IMR-90 (cell line): ENCODE results near the gene SPTLC1. TPM values are rescaled to one million over a fixed set of nuclear protein-coding genes. Genes with fewer than 3 reads are reported as not detected.

Experiments used
- ATAC-seq: fragments of 200-7000 bp; cut with Tn5 transposase; 2 replicates; pipeline ENCODE4 v1.9.1; 2020; ENCODE audit warnings: low read depth, mild to moderate bottlenecking, moderate library complexity
- BruUV-seq: library from RNA; stranded (reverse); fragments of 400-500 nt; replicated peaks from 2 replicates; lab custom pipeline; 2021; lab: Mats Ljungman, UMichigan
- CTCF ChIA-PET: fragments of 300-600 bp; formaldehyde crosslinking; extraction: SDS; loops from one replicate; lab custom pipeline; 2021; ENCODE audit warnings: antibody characterized with exemption; lab: Yijun Ruan, JAX
- POLR2A ChIA-PET: fragments of 300-600 bp; sonication (Branson Sonifier 250); formaldehyde crosslinking; loops from one replicate; lab custom pipeline; 2022; ENCODE audit warnings: antibody characterized with exemption; ENCODE audit not compliant: unreplicated experiment; lab: Charles Lee
- DNase-seq: peaks from one replicate; pipeline ENCODE4 v3.0.0; 2013
- H2AFZ ChIP-seq: replicated peaks from 2 replicates; pipeline ENCODE3; 2013; ENCODE audit warnings: low read length, mild to moderate bottlenecking; ENCODE audit not compliant: poor library complexity
- H2AK5ac ChIP-seq: 2 replicates; pipeline ENCODE4 v1.6.1; 2013; ENCODE audit warnings: low read depth, low read length, inconsistent platforms
- H2AK9ac ChIP-seq: replicated peaks from 2 replicates; pipeline ENCODE3; 2013; ENCODE audit warnings: mild to moderate bottlenecking, low read depth, low read length, moderate library complexity; ENCODE audit not compliant: poor library complexity
- H2BK120ac ChIP-seq: 2 replicates; pipeline ENCODE4 v1.6.1; 2013; ENCODE audit warnings: low read depth, low read length, inconsistent platforms
- H2BK15ac ChIP-seq: 3 replicates; pipeline ENCODE4 v1.6.1; 2013; ENCODE audit warnings: low read depth, low read length, inconsistent platforms
- H2BK20ac ChIP-seq: 2 replicates; pipeline ENCODE4 v1.6.1; 2013; ENCODE audit warnings: low read depth, mild to moderate bottlenecking, inconsistent platforms, low read length, moderate library complexity
- H2BK5ac ChIP-seq: 2 replicates; pipeline ENCODE4 v1.6.1; 2013; ENCODE audit warnings: mild to moderate bottlenecking, low read depth, low read length, inconsistent platforms; ENCODE audit not compliant: poor library complexity, severe bottlenecking
- H3K14ac ChIP-seq: replicated peaks from 2 replicates; pipeline ENCODE4 v1.6.1; 2013; ENCODE audit warnings: low read depth, low read length, inconsistent platforms
- H3K18ac ChIP-seq: 2 replicates; pipeline ENCODE4 v1.6.1; 2013; ENCODE audit warnings: low read depth, low read length, control low read depth
- H3K23ac ChIP-seq: 2 replicates; pipeline ENCODE4 v1.6.1; 2013; ENCODE audit warnings: low read depth, low read length, inconsistent platforms
- H3K27ac ChIP-seq: 2 replicates; pipeline ENCODE4 v1.5.1; 2013; ENCODE audit warnings: mild to moderate bottlenecking, control low read depth, low read length; ENCODE audit not compliant: insufficient read depth
- H3K27me3 ChIP-seq: 2 replicates; pipeline ENCODE4 v1.6.1; 2013; ENCODE audit warnings: low read length; ENCODE audit not compliant: control insufficient read depth, insufficient read depth
- H3K36me3 ChIP-seq: 2 replicates; pipeline ENCODE4 v1.6.1; 2013; ENCODE audit warnings: low read length, mixed read lengths; ENCODE audit not compliant: control insufficient read depth, insufficient read depth
- H3K4ac ChIP-seq: 2 replicates; pipeline ENCODE4 v1.6.1; 2013; ENCODE audit warnings: low read depth, low read length, inconsistent platforms
- H3K4me1 ChIP-seq: 2 replicates; pipeline ENCODE4 v1.6.1; 2013; ENCODE audit warnings: low read length, mixed read lengths; ENCODE audit not compliant: control insufficient read depth, insufficient read depth
- H3K4me2 ChIP-seq: 2 replicates; pipeline ENCODE4 v1.6.1; 2013; ENCODE audit warnings: low read depth, mild to moderate bottlenecking, control low read depth, low read length, moderate library complexity
- H3K4me3 ChIP-seq: 2 replicates; pipeline ENCODE4 v1.5.1; 2013; ENCODE audit warnings: low read depth, mild to moderate bottlenecking, control low read depth, low read length, moderate library complexity; ENCODE audit not compliant: insufficient read depth
- H3K56ac ChIP-seq: 2 replicates; pipeline ENCODE4 v1.6.1; 2013; ENCODE audit warnings: low read length, inconsistent platforms; ENCODE audit not compliant: insufficient read depth; ENCODE audit errors: extremely low read depth
- H3K79me1 ChIP-seq, 2 experiments: 2 replicates each; pipeline ENCODE4 v1.6.1; 2013; ENCODE audit warnings: low read length in 2 of 2, inconsistent platforms in 1 of 2, low read depth in 1 of 2
- H3K9ac ChIP-seq: 2 replicates; pipeline ENCODE4 v1.6.1; 2013; ENCODE audit warnings: low read depth, low read length, control low read depth
- H3K9me1 ChIP-seq: 2 replicates; pipeline ENCODE4 v1.6.1; 2013; ENCODE audit warnings: low read length, inconsistent platforms; ENCODE audit not compliant: insufficient read depth
- H3K9me3 ChIP-seq: 2 replicates; pipeline ENCODE4 v1.6.1; 2013; ENCODE audit warnings: low read length; ENCODE audit not compliant: control insufficient read depth, insufficient read depth
- H4K20me1 ChIP-seq: 2 replicates; pipeline ENCODE4 v1.6.1; 2013; ENCODE audit warnings: low read length, inconsistent platforms; ENCODE audit not compliant: insufficient read depth
- H4K5ac ChIP-seq: 2 replicates; pipeline ENCODE4 v1.6.1; 2013; ENCODE audit warnings: mild to moderate bottlenecking, low read depth, low read length, control low read depth
- H4K8ac ChIP-seq, 2 experiments: 2 replicates each; pipeline ENCODE4 v1.6.1; 2013; ENCODE audit warnings: low read depth in 2 of 2, low read length in 2 of 2, control low read depth in 1 of 2, inconsistent platforms in 1 of 2
- H4K91ac ChIP-seq: 2 replicates; pipeline ENCODE4 v1.6.1; 2013; ENCODE audit warnings: low read depth, low read length, inconsistent platforms; ENCODE audit not compliant: insufficient read depth
- BHLHE40 ChIP-seq: fragments of 150-350 bp; IDR thresholded peaks from 2 replicates; pipeline ENCODE4 v1.6.1; 2016; ENCODE audit warnings: mild to moderate bottlenecking, low read depth, low read length
- CEBPB ChIP-seq: IDR thresholded peaks from 2 replicates; pipeline ENCODE4 v1.6.1; 2012; ENCODE audit warnings: low read depth, low read length, improper control_type of control experiment
- CHD1 ChIP-seq: IDR thresholded peaks from 2 replicates; pipeline ENCODE4 v1.6.1; 2012; ENCODE audit warnings: low read depth, low read length, improper control_type of control experiment
- CTCF ChIP-seq: conservative IDR thresholded peaks from 2 replicates; pipeline ENCODE4 v1.5.1; 2012; ENCODE audit warnings: mild to moderate bottlenecking, low read depth, low read length, improper control_type of control experiment
- ELK1 ChIP-seq: fragments of 150-350 bp; IDR thresholded peaks from 2 replicates; pipeline ENCODE4 v1.6.1; 2016; ENCODE audit warnings: low read depth, mild to moderate bottlenecking, low read length, moderate library complexity, borderline replicate concordance
- FOS ChIP-seq: fragments of 150-350 bp; IDR thresholded peaks from 2 replicates; pipeline ENCODE4 v1.6.1; 2016; ENCODE audit warnings: low read depth, low read length
- MAFK ChIP-seq: IDR thresholded peaks from 2 replicates; pipeline ENCODE4 v1.6.1; 2012; ENCODE audit warnings: low read depth, low read length, improper control_type of control experiment
- MAZ ChIP-seq: IDR thresholded peaks from 2 replicates; pipeline ENCODE4 v1.6.1; 2012; ENCODE audit warnings: low read depth, mild to moderate bottlenecking, low read length, improper control_type of control experiment, moderate library complexity, borderline replicate concordance
- MXI1 ChIP-seq: IDR thresholded peaks from 2 replicates; pipeline ENCODE4 v1.6.1; 2012; ENCODE audit warnings: low read depth, mild to moderate bottlenecking, low read length, moderate library complexity, borderline replicate concordance
- POLR2A ChIP-seq: IDR thresholded peaks from 2 replicates; pipeline ENCODE4 v1.6.1; 2012; ENCODE audit warnings: mild to moderate bottlenecking, low read depth, low read length
- RAD21 ChIP-seq: IDR thresholded peaks from 2 replicates; pipeline ENCODE4 v1.6.1; 2012; ENCODE audit warnings: low read length, improper control_type of control experiment
- RCOR1 ChIP-seq: IDR thresholded peaks from 2 replicates; pipeline ENCODE4 v1.6.1; 2012; ENCODE audit warnings: mild to moderate bottlenecking, low read length, improper control_type of control experiment; ENCODE audit not compliant: insufficient replicate concordance
- RFX5 ChIP-seq: IDR thresholded peaks from 2 replicates; pipeline ENCODE4 v1.8.0; 2012; ENCODE audit warnings: low read depth, mild to moderate bottlenecking, low read length, moderate library complexity
- SMC3 ChIP-seq: fragments of 150-350 bp; IDR thresholded peaks from 2 replicates; pipeline ENCODE4 v1.6.1; 2016; ENCODE audit warnings: low read depth, mild to moderate bottlenecking, antibody characterized with exemption, low read length, moderate library complexity
- USF2 ChIP-seq: fragments of 150-350 bp; IDR thresholded peaks from 2 replicates; pipeline ENCODE4 v1.6.1; 2017; ENCODE audit warnings: mild to moderate bottlenecking, antibody characterized with exemption, low read length, low read depth
- WGBS, 2 experiments: methylation state at CpG; one replicate each; pipeline versions ENCODE4 v1.1.5 to v1.1.7; 2013; ENCODE audit warnings: missing lambda C conversion rate in 2 of 2; ENCODE audit not compliant: insufficient read length in 1 of 2; ENCODE audit errors: extremely low coverage in 2 of 2; 5-methylcytosine and 5-hydroxymethylcytosine counted together
- dilution Hi-C: fragments of 300-500 bp; cut with HindIII; formaldehyde crosslinking; loops from one replicate; pipeline ENCODE4 v1.14.3; 2018; ENCODE audit warnings: low sequenced_read_pairs; ENCODE audit not compliant: unreplicated experiment
- in situ Hi-C: fragments of 300-500 bp; cut with MboI; formaldehyde crosslinking; loops from 3 replicates; pipeline ENCODE4 v1.14.3; 2019; ENCODE audit warnings: low sequenced_read_pairs, inconsistent platforms, mixed read lengths
- intact Hi-C: fragments of 100-400 bp; cut with micrococcal nuclease; formaldehyde crosslinking; loops from 2 replicates; pipeline ENCODE4 v1.10.0; 2022
- polyA plus RNA-seq, 3 experiments: library from polyadenylated mRNA; depleted of rRNA; stranded (reverse); fragments of >200 nt; gene quantifications; 2 replicates each; pipeline ENCODE4 v1.2.3, GENCODE V29; 2012; ENCODE audit warnings: low replicate concordance in 1 of 3
- total RNA-seq: library from RNA; depleted of rRNA; stranded (reverse); fragments of >200 nt; gene quantifications from 2 replicates; pipeline ENCODE4 v1.2.3, GENCODE V29; 2012

Gene SPTLC1
- total and polyA plus RNA-seq, 2 of the 4 experiments (the other 2 are of a cell fraction): 65.7 to 92.7 TPM

- DNase-seq (peak; percentile 8), ATAC-seq (peak; percentile 86)
- Histone ChIP-seq H4K20me1 (no peaks in the 10 kb centered on the region), H4K5ac (no peak overlapping the region), H2BK15ac (no peak overlapping the region), H3K27me3 (no peaks in the 10 kb centered on the region), H2BK20ac (no peak overlapping the region), H3K9me1 (no peaks in the 10 kb centered on the region; the same call in 1 of the 2 replicates), H3K4ac (no peak overlapping the region), H3K36me3 (peaks cover 37% of the 10 kb centered on the region), H2BK5ac (no peak overlapping the region), H2AFZ (no peak overlapping the region), H2BK120ac (no peak overlapping the region), H3K79me1 (peaks cover 10 to 30% of the 10 kb centered on the region in 2 experiments; a peak in 2 of 4 replicates), H3K4me2 (no peak overlapping the region), H4K8ac (no peak overlapping the region), H3K56ac (no peak overlapping the region), H3K9me3 (peaks cover 12% of the 10 kb centered on the region), H3K27ac (peak overlapping the region; percentile 42; the same call in 1 of the 2 replicates), H3K4me3 (no peak overlapping the region), H3K23ac (no peak overlapping the region), H4K91ac (no peak overlapping the region), H3K14ac (no peak overlapping the region), H2AK9ac (no peak overlapping the region), H3K4me1 (peaks cover 10% of the 10 kb centered on the region), H2AK5ac (no peak overlapping the region), H3K9ac (no peak overlapping the region), H3K18ac (no peak overlapping the region; the same call in 1 of the 2 replicates)
- 31% methylated on average over 2 of the region's 3 CpGs; no CpG with 5 or more reads in 1 of the 2 experiments for WGBS, 2 experiments
- POLR2A ChIA-PET: no interaction called here
- BruUV-seq: no TSS peak
- CTCF ChIA-PET: interaction anchor here (0.8 to 1.1 kb wide), 3 partner anchors 10 to 68 kb away, joined by 3 read pairs; no protein-coding TSS in a partner anchor
- TF ChIP-seq RFX5 (no peak), USF2 (no peak), BHLHE40 (no peak), MAFK (no peak), MXI1 (no peak), SMC3 (no peak), CHD1 (no peak), MAZ (no peak), POLR2A (no peak), FOS (no peak), CTCF (no peak), RCOR1 (no peak), CEBPB (no peak), RAD21 (no peak), ELK1 (no peak)
- dilution Hi-C loops: no loop called here
- intact Hi-C loops: loop anchor here (5.0 kb wide), 1 partner anchor 51 kb away; no protein-coding TSS in a partner anchor
- in situ Hi-C loops: no loop called here
Measured at GRCh38 chr9:92046676-92047075, 68.5 kb downstream of the SPTLC1 start.
